ENCODE measurements around the gene TTC16.

DNA sequence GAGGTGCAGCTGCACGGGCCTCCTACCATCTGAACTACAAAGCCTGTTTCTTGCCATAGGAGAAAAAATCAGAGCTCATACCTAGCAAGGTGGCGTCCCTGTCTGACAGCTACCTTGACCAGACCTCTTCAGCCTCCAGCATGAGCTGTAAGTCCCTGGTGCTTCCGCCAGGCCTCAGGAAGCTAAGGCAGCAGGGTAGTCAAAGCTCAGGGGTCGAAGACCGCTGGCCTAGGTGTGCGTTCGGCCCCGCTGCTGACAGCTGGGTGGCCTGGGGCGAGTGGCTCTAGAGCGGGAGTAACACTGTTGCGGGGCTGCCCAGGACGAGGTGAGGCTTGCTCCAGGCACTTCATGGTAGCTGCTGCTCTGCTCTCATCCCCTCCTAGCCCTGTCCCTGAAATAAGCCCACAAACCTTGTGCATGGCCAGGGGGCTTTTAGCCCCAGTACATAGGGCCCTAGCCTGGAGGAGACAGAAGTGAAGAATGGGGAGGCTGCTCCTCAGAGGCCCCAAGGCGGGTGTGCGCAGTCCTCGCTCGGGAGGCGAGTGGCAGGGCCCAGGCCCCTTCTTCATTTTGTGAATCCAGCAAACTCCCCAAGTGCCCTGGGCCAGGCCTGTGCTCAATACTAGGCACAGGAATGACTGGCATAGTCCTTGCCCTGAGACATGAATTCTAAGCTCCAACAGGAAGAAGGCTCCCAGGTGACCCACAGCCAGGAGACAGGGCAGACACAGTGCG, 13.8 kb downstream of the TTC16 start:
- TF ChIP-seq, protein P1, sequence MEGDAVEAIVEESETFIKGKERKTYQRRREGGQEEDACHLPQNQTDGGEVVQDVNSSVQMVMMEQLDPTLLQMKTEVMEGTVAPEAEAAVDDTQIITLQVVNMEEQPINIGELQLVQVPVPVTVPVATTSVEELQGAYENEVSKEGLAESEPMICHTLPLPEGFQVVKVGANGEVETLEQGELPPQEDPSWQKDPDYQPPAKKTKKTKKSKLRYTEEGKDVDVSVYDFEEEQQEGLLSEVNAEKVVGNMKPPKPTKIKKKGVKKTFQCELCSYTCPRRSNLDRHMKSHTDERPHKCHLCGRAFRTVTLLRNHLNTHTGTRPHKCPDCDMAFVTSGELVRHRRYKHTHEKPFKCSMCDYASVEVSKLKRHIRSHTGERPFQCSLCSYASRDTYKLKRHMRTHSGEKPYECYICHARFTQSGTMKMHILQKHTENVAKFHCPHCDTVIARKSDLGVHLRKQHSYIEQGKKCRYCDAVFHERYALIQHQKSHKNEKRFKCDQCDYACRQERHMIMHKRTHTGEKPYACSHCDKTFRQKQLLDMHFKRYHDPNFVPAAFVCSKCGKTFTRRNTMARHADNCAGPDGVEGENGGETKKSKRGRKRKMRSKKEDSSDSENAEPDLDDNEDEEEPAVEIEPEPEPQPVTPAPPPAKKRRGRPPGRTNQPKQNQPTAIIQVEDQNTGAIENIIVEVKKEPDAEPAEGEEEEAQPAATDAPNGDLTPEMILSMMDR (IDR thresholded peaks at IDR 0.05), result no peak
- TF ChIP-seq ELF4 (CRISPR knock-in tag; IDR thresholded peaks at IDR 0.05; ENCODE audit: low read depth) (no peak), CREB1 (CRISPR knock-in tag; IDR thresholded peaks at IDR 0.05) (no peak), CBFB (CRISPR knock-in tag; IDR thresholded peaks at IDR 0.05; ENCODE audit: low read depth) (no peak), ZNF138 (CRISPR knock-in tag; conservative IDR thresholded peaks at IDR 0.05) (no peak), ATF1 (CRISPR knock-in tag; IDR thresholded peaks at IDR 0.05) (no peak), TEAD1 (CRISPR knock-in tag; IDR thresholded peaks at IDR 0.05) (no peak), MXD4 (CRISPR knock-in tag; IDR thresholded peaks at IDR 0.05; ENCODE audit: borderline replicate concordance) (no peak), SP1 (CRISPR knock-in tag; conservative IDR thresholded peaks at IDR 0.05) (no peak), FOXP1 (CRISPR knock-in tag; IDR thresholded peaks at IDR 0.05; ENCODE audit: borderline replicate concordance) (no peak)
- TF ChIP-seq, protein P2, sequence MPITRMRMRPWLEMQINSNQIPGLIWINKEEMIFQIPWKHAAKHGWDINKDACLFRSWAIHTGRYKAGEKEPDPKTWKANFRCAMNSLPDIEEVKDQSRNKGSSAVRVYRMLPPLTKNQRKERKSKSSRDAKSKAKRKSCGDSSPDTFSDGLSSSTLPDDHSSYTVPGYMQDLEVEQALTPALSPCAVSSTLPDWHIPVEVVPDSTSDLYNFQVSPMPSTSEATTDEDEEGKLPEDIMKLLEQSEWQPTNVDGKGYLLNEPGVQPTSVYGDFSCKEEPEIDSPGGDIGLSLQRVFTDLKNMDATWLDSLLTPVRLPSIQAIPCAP (CRISPR knock-in tag; IDR thresholded peaks at IDR 0.05), result no peak
- TF ChIP-seq, protein P3, sequence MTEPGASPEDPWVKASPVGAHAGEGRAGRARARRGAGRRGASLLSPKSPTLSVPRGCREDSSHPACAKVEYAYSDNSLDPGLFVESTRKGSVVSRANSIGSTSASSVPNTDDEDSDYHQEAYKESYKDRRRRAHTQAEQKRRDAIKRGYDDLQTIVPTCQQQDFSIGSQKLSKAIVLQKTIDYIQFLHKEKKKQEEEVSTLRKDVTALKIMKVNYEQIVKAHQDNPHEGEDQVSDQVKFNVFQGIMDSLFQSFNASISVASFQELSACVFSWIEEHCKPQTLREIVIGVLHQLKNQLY (CRISPR knock-in tag; IDR thresholded peaks at IDR 0.05), result no peak
- TF ChIP-seq, protein P4, sequence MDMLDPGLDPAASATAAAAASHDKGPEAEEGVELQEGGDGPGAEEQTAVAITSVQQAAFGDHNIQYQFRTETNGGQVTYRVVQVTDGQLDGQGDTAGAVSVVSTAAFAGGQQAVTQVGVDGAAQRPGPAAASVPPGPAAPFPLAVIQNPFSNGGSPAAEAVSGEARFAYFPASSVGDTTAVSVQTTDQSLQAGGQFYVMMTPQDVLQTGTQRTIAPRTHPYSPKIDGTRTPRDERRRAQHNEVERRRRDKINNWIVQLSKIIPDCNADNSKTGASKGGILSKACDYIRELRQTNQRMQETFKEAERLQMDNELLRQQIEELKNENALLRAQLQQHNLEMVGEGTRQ (CRISPR knock-in tag; IDR thresholded peaks at IDR 0.05), result no peak
- TF ChIP-seq, protein P5, sequence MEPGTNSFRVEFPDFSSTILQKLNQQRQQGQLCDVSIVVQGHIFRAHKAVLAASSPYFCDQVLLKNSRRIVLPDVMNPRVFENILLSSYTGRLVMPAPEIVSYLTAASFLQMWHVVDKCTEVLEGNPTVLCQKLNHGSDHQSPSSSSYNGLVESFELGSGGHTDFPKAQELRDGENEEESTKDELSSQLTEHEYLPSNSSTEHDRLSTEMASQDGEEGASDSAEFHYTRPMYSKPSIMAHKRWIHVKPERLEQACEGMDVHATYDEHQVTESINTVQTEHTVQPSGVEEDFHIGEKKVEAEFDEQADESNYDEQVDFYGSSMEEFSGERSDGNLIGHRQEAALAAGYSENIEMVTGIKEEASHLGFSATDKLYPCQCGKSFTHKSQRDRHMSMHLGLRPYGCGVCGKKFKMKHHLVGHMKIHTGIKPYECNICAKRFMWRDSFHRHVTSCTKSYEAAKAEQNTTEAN (CRISPR knock-in tag; IDR thresholded peaks at IDR 0.05), result no peak
